CD4-positive, alpha-beta T cell (primary cell): ENCODE results near the gene SELENOF. TPM values are rescaled to one million over a fixed set of nuclear protein-coding genes. Genes with fewer than 3 reads are reported as not detected.
A peak's percentile ranks its signal among the peaks of the same experiment; 100 is the strongest.

Experiments
- ATAC-seq: fragments of 200-7000 bp; cut with Tn5 transposase; one replicate; pipeline ENCODE4 v1.10.0; 2022; ENCODE audit warnings: mild to moderate bottlenecking; ENCODE audit not compliant: poor library complexity
- CTCF ChIA-PET: fragments of 350-600 bp; sonication (Branson Sonifier 250); formaldehyde crosslinking; loops from one replicate; lab custom pipeline; 2021; ENCODE audit warnings: antibody characterized with exemption, inconsistent platforms; lab: Charles Lee
- POLR2A ChIA-PET: fragments of 350-600 bp; sonication (Branson Sonifier 250); formaldehyde crosslinking; loops from one replicate; lab custom pipeline; 2021; ENCODE audit warnings: antibody characterized with exemption, inconsistent platforms; lab: Charles Lee
- DNase-seq, 14 experiments: peaks; one replicate each; pipeline ENCODE4 v3.0.0-alpha.2; 2013 to 2020; ENCODE audit warnings: mixed read lengths in 2 of 14
- H3K27ac ChIP-seq, 2 donors: one replicate each; pipeline versions ENCODE4 v1.5.1 to v1.7.0; 2013; ENCODE audit warnings: low read length in 2 of 2, low read depth in 1 of 2, mild to moderate bottlenecking in 1 of 2
- H3K27me3 ChIP-seq, 2 experiments: 1 replicate in 1 of 2; 2 replicates in 1 of 2; pipeline versions ENCODE4 v1.6.1 to v1.7.0; 2013; ENCODE audit warnings: low read length in 2 of 2, control low read depth in 1 of 2, mild to moderate bottlenecking in 1 of 2, moderate library complexity in 1 of 2; ENCODE audit not compliant: insufficient read depth in 2 of 2, control insufficient read depth in 1 of 2
- H3K36me3 ChIP-seq: one replicate; pipeline ENCODE4 v1.6.1; 2013; ENCODE audit warnings: low read length, control low read depth; ENCODE audit not compliant: insufficient read depth
- H3K4me1 ChIP-seq: one replicate; pipeline ENCODE4 v1.6.1; 2013; ENCODE audit warnings: low read length, control low read depth; ENCODE audit not compliant: insufficient read depth
- H3K4me3 ChIP-seq: one replicate; pipeline ENCODE4 v1.5.1; 2013; ENCODE audit warnings: mild to moderate bottlenecking, low read length, moderate library complexity
- H3K9me3 ChIP-seq, 2 experiments: 1 replicate in 1 of 2; 2 replicates in 1 of 2; pipeline versions ENCODE4 v1.6.1 to v1.7.0; 2013; ENCODE audit warnings: low read length in 2 of 2, mild to moderate bottlenecking in 2 of 2, control low read depth in 1 of 2, moderate library complexity in 1 of 2; ENCODE audit not compliant: control insufficient read depth in 1 of 2, insufficient read depth in 1 of 2
- H3K27ac Mint-ChIP-seq: one replicate; pipeline ENCODE4 v1.8.0; 2020; ENCODE audit warnings: mixed read lengths
- H3K27me3 Mint-ChIP-seq: one replicate; pipeline ENCODE4 v1.8.0; 2021; ENCODE audit warnings: mixed read lengths
- H3K36me3 Mint-ChIP-seq: one replicate; pipeline ENCODE4 v1.8.0; 2021; ENCODE audit warnings: low read depth, mixed read lengths
- H3K4me1 Mint-ChIP-seq: one replicate; pipeline ENCODE4 v1.8.0; 2021; ENCODE audit warnings: low read depth, mixed read lengths
- H3K4me3 Mint-ChIP-seq: one replicate; pipeline ENCODE4 v1.8.0; 2020; ENCODE audit warnings: mild to moderate bottlenecking, mixed read lengths
- H3K9me3 Mint-ChIP-seq: one replicate; pipeline ENCODE4 v1.8.0; 2020; ENCODE audit warnings: mixed read lengths
- CTCF ChIP-seq: fragments of 200-600 bp; IDR thresholded peaks from one replicate; pipeline ENCODE4 v1.8.0; 2022; ENCODE audit warnings: antibody characterized with exemption, mild to moderate bottlenecking
- intact Hi-C, 2 experiments: fragments of 100-400 bp; cut with DNase I in 1 of 2; cut with micrococcal nuclease in 1 of 2; formaldehyde crosslinking; loops; one replicate each; pipeline versions ENCODE4 v1.15.1 to v1.9.0; 2023 to 2025; cut with DNase I, micrococcal nuclease
- polyA plus RNA-seq, 2 donors: library from polyadenylated mRNA; unstranded; fragments of 120-200 nt; gene quantifications; one replicate each; pipeline ENCODE4 v1.2.1, GENCODE V29; 2013
- total RNA-seq, 174 experiments: library from RNA in 2 of 174; stranded (reverse) in 2 of 174; gene quantifications; one replicate each; pipeline ENCODE4 v1.2.3 and lab custom pipeline; 2021 to 2026

Gene SELENOF
- total RNA-seq: 10 to 100 TPM; 74.1 to 74.9 TPM
- 210 TPM for polyA plus RNA-seq (2013, experiment 1 of 2)
- polyA plus RNA-seq (2013, experiment 2 of 2): 193 TPM
- 56.6 to 174 (median 113) reads per million in 172 experiments for total RNA-seq (lab: John Stamatoyannopoulos, UW)

DNA sequence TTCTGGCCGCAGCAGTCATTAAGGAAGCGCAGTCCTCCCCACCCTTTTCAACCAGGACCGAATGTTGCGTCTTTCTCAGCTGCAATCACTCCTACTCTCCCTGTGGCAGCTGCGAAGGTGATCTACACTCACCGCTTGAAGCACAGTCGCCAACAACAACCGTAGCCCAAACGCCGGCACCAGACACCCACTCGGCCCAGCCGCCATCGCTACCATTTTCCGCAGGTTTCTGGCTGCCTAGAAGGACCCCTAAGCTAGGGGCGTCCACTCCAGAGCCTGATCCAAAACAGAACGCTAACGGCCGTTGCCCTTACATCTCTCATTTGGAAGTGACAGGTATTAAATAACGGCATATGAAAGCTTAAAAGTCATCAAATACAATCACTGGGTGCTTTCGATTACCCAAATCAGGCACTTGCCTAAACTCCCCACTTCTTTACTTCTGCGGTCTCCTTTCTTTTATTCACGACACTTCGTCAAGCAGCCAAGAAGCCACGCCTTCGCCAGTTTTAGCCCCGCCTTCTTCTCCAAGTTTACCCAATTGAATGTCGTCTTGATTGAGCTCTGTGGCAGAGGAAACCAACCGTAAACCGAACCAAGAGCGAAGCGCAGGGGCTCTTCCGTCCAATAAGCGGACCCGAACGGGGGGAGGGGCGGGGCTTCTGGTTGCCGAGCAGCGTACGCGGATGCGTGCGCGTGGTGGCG lies at the start of gene SELENOF:
SELENOF (minus strand) TSS at position 231 of the 705 bp plus-strand sequence; CDS start at position 216, 15 bp downstream.
- CTCF ChIA-PET: interaction anchor here (2.7 kb wide), 1 partner anchor 210 kb away, joined by 17 read pairs; the partner anchor contains the start of gene SH3GLB1

DNA sequence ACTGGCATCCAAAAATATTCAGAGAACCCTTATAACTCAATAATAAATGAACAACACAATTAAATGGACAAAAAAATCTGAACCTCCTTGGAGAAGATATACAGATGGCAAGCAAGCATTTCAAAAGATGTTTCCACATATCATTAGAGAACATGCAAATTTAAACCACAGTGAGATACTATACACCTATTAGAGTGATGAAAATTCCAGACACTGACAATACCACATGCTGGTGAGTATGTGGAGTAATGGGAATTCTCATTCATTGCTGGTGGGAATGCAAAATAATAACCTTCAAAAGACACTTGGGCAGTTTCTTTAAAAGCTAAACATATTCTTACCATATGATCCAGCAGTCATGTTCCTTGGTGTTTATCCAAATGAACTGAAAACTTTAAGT lies 46.6 kb upstream of the SELENOF start:
- H3K27ac ChIP-seq: no peak overlapping the region
- intact Hi-C loops: no loop called here
- Mint-ChIP-seq H3K27me3 (no peaks in the 10 kb centered on the region), H3K4me3 (no peak overlapping the region), H3K4me1 (no peaks in the 10 kb centered on the region), H3K9me3 (no peaks in the 10 kb centered on the region), H3K27ac (no peak overlapping the region), H3K36me3 (no peaks in the 10 kb centered on the region)
- no peaks in the 10 kb centered on the region for H3K9me3 ChIP-seq
- DNase-seq (no peak), ATAC-seq (no peak)
- TF ChIP-seq CTCF: no peak
- no peak overlapping the region for H3K4me3 ChIP-seq
- no peaks in the 10 kb centered on the region for H3K27me3 ChIP-seq
- H3K36me3 ChIP-seq: no peaks in the 10 kb centered on the region
- ChIA-PET POLR2A (no interaction called here), CTCF (no interaction called here)
- H3K4me1 ChIP-seq: no peaks in the 10 kb centered on the region

More for the DNA sequence above, at the start of gene SELENOF:
- ATAC-seq: peak; percentile 88
- peak within 1 kb of the TSS; percentile 95 to 96 for H3K27ac ChIP-seq
- POLR2A ChIA-PET: interaction anchor here (0.5 to 5.7 kb wide), 26 partner anchors 11 to 1977 kb away, joined by 3 to 103 read pairs (median 5); partner anchors contain the start of genes BCL10, LMO4, ODF2L and PKN2
- Mint-ChIP-seq H3K4me1 (peaks cover 53% of the 10 kb centered on the region), H3K27ac (no peak within 1 kb of the TSS), H3K9me3 (no peaks in the 10 kb centered on the region), H3K36me3 (peaks cover 32% of the 10 kb centered on the region), H3K4me3 (no peak within 1 kb of the TSS), H3K27me3 (no peaks in the 10 kb centered on the region)
- H3K36me3 ChIP-seq: peaks cover 4% of the 10 kb centered on the region
- intact Hi-C loops: loop anchor here (2.0 to 10.0 kb wide), 6 partner anchors 131 to 527 kb away; partner anchors contain the start of genes SH3GLB1 (in 2 of the 2) and ODF2L (in 1 of the 2)
- H3K27me3 ChIP-seq: no peaks in the 10 kb centered on the region
- no peak for TF ChIP-seq CTCF
- DNase-seq: peak; percentile 98 to 100 (median 99)
- peak within 1 kb of the TSS; percentile 90 for H3K4me3 ChIP-seq
- peaks cover 25% of the 10 kb centered on the region for H3K4me1 ChIP-seq
- no peaks in the 10 kb centered on the region for H3K9me3 ChIP-seq

DNA sequence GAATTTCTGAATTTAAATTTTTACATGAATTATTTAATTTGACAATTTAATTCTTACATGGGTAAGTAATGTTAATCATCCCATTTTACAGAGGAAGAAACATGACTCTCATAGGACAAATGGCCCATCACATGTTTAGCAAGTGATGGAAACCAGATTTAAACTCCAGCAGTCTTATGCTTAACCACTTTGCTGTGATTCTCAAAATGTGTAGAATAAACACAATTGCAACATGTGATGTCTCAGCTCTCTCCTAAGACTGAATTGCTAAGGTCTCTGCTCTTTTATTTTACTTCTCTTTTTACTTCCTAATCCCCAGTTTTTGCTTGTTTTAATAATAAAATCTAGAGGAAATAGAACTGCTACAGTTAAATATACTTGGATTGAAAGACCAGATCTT lies 43.3 kb upstream of the SELENOF start:
- Histone ChIP-seq H3K27ac (no peak overlapping the region), H3K27me3 (no peaks in the 10 kb centered on the region), H3K36me3 (no peaks in the 10 kb centered on the region), H3K4me1 (no peaks in the 10 kb centered on the region), H3K9me3 (no peaks in the 10 kb centered on the region), H3K4me3 (no peak overlapping the region)
- intact Hi-C loops: no loop called here
- no peak overlapping the region for H3K4me3 Mint-ChIP-seq
- no peak for TF ChIP-seq CTCF
- DNase-seq (no peak), ATAC-seq (no peak)
- ChIA-PET POLR2A (no interaction called here), CTCF (no interaction called here)
- no peaks in the 10 kb centered on the region for H3K9me3 Mint-ChIP-seq
- H3K27me3 Mint-ChIP-seq: no peaks in the 10 kb centered on the region
- peaks cover 14% of the 10 kb centered on the region for H3K4me1 Mint-ChIP-seq
- no peak overlapping the region for H3K27ac Mint-ChIP-seq
- H3K36me3 Mint-ChIP-seq: no peaks in the 10 kb centered on the region
